Frontal cortex (tissue), 4 donors: ENCODE results near the gene ECHDC1. TPM values are rescaled to one million over a fixed set of nuclear protein-coding genes. Genes with fewer than 3 reads are reported as not detected.
A peak's percentile ranks its signal among the peaks of the same experiment; 100 is the strongest.

ENCODE experiments used
- DNase-seq, 2 donors: peaks; one replicate each; pipeline ENCODE4 v3.0.0; 2012; ENCODE audit warnings: low spot score in 2 of 2
- FAIRE-seq: peaks from 2 replicates; lab custom pipeline; 2012; peaks lifted over from hg19 to GRCh38; lab: Jason Lieb, UNC
- total RNA-seq: library from RNA; depleted of rRNA; stranded (reverse); fragments of >200 nt; gene quantifications from one replicate; pipeline ENCODE4 v1.2.3, GENCODE V29; 2014
- donor health status: control.
- donor health status: control.
- donor health status: control.

ECHDC1 gene
- total RNA-seq, 1 donor from 2014 or later = 49.7 TPM

DNA sequence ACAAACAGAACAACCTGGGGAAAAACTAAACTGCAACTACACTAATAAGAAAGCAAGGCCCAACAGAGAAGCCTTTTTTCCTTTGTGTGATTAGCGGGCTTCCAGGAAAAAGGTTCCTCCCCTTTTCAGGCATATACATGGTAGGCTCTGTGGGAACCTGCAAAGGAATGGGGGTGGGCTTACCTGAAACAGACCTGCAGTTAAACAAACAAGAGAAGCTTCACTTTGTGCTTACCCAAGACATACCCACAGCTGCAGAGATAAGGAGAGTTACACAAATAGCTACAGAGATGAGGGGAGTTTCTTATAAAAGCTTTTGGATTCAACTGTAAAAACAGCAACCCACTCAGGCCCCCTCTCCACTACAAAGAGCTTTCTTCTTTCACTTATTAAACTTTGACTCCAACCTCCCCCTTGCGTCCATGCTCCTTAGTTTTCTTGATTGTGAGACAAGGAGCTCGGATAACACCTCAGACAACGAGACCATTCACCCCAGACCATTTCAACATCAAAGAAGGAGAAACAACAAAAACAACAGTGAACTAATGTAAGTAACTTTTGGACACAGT is 45.8 kb downstream of the ECHDC1 start:
- DNase-seq (no peak), FAIRE-seq (no peak)

DNA sequence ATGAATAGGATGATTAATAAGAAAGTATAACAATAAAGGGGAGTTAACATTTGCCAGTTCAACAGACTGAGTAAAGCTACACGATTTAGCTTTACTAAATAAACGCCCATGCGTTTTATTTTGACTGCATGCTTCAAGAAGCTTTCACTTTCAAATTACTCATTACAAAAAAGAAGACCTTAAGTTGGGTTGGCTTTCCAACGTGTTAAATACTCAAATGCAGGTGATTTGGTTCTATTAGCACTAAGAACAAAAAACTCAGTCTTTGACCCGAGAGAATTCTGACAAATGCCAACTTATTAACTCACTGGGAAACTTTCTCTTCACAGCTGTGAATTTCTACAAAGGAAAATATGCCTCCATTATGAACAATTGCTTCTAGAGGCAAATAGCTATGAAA is 51.9 kb downstream of the ECHDC1 start:
- no peak for DNase-seq
- FAIRE-seq = no peak

DNA sequence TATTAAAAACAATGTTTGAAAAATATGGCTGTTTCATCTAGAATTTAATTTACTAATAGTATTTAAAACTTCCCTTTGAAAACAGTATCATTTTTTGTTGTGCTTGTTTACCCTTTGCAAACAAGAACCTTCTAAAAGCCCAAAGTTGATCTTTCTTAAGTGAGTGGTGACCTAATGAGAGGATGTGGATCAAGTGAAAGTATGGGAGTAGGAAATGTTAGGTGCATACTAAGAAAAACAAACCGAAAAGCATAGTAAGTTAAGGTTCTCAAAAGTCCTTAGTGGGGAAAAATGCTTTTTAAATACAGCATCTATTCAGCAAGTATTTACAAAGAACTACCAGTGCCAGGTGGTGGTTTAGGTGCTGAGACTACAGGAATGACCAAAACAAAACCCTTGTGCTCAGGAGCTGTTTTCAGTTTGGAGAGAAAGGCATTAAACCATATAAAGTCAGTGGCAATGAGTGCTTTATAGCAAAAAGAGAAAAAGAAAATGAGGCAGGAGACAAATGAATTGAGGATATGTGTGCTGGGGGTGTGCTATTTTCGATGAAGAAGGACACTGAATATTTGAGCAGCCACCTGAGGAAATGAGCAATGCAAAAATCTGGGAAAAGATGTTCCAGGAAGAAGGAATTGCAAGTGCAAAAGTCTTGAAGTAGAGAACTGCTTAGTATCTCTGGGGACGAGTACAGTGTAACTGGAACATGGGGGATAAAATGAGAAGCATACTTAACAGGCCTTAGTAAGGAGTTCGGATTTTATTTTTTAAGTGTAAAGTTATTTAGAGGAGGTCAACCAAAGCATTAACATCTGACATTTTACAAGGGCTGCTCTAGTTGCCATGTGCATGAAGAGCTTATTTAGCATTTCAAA is 52.8 kb downstream of the ECHDC1 start:
- FAIRE-seq (no peak), DNase-seq (no peak)

DNA sequence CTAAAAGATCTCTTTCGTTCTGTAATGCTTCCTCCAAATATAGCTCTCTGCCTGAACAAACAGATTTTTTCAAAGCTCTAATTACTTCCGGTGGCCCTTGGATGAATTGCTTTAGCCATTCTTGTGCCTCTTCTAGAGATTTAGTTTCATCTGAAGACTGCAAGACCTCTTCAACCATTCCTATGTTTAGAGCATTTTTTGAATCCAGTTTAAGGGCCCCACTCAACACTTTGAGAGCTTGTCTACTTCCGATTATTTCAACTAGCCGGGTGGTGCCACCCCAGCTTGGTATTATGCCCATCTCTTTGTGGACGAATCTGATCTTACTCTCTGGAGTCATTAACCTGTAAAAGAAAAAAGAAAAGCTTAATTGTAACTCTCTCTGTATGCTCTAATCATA is 53.5 kb downstream of the ECHDC1 start:
- DNase-seq (no peak), FAIRE-seq (no peak)

DNA sequence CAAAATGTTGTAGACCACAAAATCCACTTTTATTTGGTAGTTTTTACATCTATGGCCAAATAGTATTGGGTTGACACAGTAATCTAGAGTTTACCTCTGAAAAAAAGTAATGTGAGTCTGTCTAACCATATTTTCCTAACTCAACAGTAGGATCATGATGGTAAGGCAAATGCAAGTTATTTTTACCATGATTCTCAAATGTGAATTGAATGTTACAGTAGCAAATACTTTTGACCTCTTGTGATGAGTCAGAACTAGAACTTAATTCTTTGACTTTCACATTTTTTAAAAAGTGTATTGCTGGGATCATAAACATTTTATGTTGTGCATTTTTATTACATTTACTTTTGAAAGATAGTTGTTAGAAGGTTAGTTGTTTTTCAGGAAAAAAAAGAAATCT is 54.7 kb downstream of the ECHDC1 start:
- FAIRE-seq (no peak), DNase-seq (no peak)

DNA sequence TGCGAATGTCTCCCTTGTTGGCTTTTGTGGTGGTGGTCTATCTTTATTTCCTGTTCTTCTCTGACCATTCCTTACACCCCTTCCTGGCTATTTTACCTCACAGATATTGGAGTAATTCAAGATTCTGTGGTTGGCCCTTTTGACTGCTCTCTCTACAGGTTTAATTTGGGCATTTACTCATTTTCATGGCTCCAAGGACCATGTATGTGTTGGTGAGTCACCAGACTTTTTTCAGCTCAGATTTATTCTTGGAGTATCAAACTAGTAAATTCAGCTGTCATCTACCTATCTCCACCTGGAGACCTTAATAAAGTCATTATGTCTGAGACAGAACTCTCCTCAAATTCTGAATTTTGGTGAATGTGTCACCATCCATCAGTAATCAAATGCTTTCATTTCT is 61.2 kb downstream of the ECHDC1 start:
- no peak for DNase-seq
- no peak for FAIRE-seq

DNA sequence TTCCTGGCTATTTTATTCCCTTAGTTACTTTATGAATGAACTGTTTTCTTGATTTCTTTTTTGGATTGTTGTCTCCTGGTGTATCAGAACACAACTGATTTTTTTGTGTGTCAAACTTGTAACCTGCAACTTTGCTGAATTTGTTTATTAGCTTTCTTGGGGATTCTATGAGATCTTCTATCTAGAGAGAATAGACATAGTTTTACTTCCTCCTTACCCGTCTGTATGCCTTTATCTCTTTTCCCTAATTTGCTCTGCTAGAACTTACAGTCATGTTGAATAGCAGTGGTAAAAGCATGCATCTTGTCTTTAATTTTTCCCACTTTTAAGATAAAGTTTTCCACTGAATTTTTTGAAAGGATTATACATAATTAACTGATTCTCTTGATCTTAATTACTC is 63.6 kb downstream of the ECHDC1 start:
- DNase-seq (no peak), FAIRE-seq (no peak)

DNA sequence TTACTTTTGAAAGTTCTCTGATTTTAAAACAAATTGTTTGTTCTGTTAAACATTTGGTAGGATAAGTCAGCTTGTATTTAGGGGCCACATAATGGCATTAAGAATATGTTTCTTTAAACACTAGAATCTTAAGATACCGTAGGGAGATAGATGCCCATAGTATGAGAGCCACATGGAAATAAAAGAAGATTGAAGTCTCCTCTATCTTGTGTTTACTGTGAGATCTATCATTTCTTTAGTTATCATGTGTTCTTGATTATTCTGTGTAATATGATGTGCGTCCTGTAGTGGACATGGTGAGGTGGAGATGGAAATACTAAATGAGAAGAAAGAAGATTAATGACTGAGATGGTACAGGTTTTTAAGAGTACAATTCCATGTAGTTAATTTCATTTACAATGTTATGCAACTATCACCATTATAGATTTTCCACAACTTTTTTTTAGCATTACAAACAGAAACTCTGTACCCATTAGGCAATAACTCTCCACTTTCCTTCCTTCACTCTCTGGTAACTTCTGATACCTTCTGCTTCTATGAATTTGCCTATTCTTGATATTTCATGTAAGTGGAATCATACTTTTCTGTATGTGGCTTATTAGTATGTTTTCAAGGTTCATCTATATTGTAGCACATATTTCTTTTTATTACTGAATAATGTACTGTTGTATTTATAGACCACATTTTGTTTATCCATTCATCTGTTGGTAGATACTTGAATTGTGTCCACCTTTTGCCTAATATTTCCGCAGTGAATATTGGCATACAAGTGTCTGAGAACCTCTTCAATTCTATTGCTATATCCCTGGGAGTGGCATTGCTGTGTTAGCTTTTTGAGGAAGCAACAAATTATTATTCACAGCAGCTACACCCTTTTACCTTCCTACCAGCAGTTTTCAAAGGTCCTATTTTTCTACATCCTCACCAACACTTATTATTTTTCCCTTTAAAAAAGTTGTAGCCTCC is 65.2 kb downstream of the ECHDC1 start:
- DNase-seq (no peak), FAIRE-seq (no peak)

DNA sequence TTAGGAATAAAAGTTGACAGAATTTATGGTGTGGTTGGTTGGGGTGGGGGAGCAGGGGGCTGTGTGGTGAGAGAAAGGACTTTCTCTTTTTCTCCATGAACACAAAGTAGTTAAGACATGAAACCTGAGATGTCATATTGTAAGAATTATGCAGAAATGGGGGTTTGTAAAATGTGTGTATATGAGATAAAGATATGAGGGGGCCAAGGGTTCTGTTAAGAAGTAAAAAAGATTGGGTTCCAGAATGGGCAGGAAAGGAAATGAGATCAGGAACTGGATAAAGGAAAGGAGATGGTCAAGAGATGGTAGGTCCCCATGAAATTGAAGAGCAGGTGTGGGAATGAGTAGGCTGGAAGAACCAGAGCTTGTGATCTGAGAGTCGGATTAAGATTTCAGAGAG is 67.1 kb downstream of the ECHDC1 start:
- DNase-seq (no peak), FAIRE-seq (no peak)

DNA sequence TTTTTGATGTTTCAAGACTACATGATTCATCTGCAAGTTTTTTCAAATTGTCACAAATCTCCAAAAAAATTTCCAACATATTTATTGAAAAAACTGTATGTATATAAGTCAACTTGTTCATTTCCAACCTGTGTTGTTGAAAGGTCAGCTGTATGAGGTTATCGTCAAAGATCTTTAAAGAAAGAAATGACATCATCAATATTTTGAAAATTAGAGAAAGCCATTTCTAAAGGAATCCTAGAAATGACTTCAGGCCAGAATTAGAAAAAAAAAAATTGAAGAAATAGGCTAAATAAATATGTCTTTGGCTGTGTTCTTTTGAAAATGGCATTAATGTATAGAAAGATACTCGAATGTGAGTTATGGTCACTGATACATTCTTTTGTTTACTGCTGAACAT is 69.9 kb downstream of the ECHDC1 start:
- DNase-seq (no peak), FAIRE-seq (no peak)

DNA sequence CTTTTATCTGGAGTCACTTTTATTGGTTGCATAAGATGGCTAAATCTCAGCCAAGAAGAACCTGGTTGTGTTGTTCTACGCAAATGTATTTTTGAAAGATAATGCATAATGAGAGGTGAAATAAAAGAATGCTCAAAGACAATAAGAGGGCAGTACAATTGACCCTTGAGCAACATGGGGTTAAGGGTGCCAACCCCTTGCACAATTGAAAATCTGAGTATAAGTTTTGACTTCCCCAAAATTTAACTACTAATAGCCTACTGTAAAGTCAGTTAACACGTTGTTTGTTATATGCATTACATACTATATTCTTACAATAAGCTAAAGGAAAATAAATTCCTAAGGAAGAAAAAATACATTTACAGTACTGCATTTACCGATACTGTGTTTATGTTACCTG is 70.8 kb downstream of the ECHDC1 start:
- FAIRE-seq = no peak

DNA sequence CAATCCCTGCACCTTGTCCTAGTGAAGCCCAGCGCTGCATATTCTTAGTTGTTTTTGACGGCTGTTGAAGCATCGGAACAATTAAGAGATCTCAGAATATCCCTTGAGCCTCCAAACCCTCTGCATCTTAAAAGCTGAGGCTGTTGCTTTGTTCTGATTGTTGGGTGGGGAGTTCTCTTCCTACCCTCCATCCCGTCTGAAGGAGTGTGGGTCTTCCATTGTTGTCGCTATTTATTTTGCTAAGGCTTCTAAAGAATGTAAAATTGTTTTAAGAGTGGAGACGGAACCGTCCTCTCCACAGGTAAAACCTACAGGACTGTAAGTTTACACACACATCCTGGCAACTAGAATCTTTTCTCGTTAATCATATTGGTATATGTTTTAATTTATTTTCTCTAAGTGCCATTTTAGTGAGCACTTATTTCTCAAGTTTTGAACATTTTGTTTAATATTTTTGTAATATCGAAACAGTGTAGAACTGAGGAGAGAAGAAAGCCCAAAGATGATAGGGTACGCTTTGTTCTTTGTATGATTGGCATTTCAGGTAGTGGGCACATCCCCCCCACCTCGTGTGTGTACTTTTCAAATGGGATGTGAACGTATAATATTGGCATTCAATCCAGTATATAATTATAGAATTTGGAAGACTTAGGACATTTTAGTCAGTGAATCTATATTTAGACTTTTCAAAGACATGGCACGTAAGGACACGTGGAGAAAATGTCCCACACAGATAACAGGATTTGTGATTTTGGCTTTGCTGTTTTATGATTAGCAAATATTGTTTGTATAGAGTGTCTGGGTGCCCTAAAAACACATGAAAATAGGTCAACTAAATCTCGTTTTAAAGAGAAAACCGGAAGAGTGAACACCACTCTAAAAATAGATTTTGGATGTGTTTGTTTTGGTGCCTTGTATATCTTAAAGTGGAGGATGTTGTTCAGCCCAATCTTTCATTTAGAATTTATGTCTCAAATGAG is 75.5 kb downstream of the ECHDC1 start:
- FAIRE-seq (no peak), DNase-seq (peak in 1 of 2 donors; percentile 19)

More for the DNA sequence above, 70.8 kb downstream of the ECHDC1 start:
- no peak for DNase-seq

DNA sequence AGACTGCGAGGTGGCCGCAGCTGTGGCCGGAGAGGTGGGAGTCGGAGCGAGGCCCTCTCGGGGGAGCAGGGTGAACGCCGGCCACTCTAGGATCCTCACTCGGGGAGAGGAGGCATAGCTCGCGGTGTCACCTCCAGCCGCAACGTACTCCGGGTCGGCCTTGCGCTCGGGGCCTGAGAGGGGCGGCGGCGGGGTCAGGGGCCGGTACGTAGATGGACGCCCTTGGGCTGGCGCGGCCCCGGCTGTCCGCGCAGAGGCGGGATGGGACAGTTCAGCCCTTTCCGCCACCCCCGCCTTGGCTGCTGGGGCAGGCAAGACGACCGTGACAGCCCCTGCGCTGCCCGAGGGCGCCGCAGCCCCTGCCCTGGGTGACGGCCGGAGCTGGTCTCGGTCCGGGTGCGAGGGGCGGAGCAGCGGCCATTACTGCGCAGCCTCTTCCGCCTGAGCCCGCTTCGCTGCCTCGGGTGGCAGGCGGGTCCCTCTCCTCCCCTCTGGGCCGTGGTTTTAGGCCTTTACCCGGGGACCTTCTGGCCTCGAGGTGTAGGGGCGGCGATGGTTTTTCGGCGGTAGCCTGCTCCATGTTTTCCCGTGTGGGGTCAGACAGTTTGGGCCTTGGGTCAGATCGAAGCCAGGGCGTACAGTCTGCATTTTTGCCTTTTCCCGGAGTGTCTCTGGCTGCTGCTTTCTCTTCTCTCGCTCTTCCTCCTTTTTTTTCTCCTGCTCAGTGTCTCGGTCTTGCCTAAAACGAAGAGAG is 76.3 kb downstream of the ECHDC1 start:
- peak in 1 of 2 donors; percentile 54 for DNase-seq
- no peak for FAIRE-seq

DNA sequence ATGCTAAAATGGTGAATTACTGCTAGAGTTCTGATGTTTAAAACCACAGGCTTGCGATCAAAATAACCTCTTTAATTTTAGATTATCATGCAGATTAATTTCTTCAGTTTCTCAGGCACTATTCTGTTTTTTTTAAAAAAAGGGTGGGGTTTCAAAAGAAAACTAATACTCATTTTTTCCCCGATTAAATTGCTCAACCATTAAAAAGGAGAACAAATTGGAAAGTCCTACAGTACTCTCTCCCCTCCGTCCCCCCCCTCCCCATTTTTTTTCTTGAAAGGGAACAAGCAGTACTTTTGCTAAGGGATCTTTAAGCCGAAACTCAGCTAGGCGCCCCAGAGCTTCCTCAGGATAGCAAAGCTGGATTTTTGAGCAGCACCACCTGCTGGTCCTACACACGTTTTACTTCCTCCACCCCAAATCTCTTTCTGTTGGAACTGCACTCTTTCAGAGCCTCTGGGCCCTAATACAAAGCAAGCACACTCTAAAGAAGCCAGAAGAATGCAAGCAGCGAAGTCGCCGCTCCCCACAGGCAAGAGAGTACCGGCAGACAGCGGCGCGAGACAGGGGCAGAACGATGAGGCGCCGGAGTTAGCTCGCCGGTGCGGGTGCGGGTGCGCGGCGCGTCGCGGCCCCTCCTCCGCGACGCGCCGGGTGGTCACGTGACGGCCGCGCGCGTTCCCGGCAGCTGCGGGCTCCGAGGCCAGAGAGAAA is 77.1 kb downstream of the ECHDC1 start, which contains the start of gene RNF146:
Gene RNF146 (plus strand): TSS at position 687 of the 714 bp plus-strand sequence. CDS start 13,475 bp downstream, outside the sequence.
- no peak for FAIRE-seq

DNA sequence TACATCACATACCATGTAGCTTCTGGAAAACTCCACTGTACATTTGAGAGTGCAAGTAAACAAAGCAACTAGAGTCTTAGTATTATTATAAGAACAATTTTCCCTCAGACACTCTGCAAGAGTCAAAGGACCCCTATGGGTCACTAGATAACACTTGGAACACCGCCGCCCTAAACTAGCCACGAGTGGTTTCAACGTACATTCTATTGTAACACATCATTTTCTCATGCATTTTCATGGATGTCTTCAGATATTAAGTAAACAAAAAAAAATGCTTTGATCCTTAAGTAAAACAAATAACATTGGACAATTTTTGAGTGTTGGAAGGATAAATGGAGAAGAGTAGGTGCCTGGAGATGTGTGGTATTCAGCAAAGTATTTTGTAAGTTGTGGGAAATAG is 79.9 kb downstream of the ECHDC1 start:
- no peak for DNase-seq
- FAIRE-seq = no peak

More for the DNA sequence above, 77.1 kb downstream of the ECHDC1 start, which contains the start of gene RNF146:
- peak; percentile 80 to 91 for DNase-seq

DNA sequence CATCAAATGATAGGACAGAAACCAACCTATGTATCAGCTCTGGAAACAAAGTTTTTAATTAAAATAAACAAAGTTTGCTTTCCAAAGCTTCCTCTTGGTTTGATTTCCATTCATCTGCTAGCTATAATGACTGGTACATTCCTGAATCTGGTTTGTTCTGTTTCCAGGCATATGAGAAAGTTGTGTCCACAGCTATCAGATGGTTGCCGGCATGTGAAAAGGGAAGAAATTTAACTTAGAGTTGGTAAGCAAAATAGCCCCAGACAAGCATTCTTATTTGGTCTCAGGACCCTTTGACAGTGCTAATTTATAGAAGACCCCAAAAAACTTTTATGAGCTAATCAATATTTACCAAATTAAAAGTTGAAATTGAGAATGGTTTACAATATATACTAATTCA is 80.5 kb downstream of the ECHDC1 start:
- FAIRE-seq (no peak), DNase-seq (no peak)

DNA sequence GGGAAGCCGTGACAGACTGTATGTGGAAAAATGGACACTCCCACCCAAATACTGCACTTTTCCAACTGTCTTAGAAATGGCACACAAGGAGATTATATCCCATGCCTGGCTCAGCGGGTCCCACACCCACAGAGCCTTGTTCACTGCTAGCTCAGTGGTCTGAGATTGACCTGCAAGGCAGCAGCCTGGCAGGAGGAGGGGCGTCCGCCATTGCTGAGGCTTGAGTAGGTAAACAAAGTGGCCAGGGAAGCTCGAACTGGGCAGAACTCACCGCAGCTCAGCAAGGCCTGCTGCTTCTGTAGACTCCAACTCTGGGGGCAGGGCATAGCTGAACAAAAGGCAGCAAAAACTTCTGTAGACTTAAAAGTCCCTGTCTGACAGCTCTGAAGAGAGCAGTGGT is 88.1 kb downstream of the ECHDC1 start:
- DNase-seq (no peak), FAIRE-seq (no peak)

DNA sequence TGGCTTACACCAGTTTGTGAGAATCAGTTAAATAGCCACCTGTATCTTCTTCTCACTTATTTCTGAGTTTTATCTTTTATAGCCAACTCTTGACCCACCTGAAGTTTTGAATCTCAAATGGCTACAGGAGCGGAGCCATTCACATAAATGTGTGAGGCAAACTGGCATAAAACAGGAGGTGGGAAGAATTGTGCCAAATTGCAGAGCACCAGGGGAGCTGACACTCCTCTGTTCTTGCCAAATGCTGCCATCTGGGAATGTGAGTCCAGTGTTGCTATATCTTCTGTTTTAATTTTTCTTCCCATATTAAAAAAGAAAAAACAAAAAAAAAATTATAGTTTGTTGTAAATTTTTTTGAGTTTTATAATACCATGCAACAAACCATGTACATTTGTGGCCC is 93.8 kb downstream of the ECHDC1 start:
- DNase-seq (no peak), FAIRE-seq (no peak)
